GM18511 (cell line): ENCODE measurements around the gene ITPK1.

ENCODE experiments used
- ATAC-seq: cut with Tn5 transposase; IDR thresholded peaks from one replicate; pipeline ENCODE4 v1.9.1; 2021; ENCODE audit warnings: mild to moderate bottlenecking, moderate library complexity; ENCODE audit not compliant: unreplicated experiment

ITPK1 gene

DNA sequence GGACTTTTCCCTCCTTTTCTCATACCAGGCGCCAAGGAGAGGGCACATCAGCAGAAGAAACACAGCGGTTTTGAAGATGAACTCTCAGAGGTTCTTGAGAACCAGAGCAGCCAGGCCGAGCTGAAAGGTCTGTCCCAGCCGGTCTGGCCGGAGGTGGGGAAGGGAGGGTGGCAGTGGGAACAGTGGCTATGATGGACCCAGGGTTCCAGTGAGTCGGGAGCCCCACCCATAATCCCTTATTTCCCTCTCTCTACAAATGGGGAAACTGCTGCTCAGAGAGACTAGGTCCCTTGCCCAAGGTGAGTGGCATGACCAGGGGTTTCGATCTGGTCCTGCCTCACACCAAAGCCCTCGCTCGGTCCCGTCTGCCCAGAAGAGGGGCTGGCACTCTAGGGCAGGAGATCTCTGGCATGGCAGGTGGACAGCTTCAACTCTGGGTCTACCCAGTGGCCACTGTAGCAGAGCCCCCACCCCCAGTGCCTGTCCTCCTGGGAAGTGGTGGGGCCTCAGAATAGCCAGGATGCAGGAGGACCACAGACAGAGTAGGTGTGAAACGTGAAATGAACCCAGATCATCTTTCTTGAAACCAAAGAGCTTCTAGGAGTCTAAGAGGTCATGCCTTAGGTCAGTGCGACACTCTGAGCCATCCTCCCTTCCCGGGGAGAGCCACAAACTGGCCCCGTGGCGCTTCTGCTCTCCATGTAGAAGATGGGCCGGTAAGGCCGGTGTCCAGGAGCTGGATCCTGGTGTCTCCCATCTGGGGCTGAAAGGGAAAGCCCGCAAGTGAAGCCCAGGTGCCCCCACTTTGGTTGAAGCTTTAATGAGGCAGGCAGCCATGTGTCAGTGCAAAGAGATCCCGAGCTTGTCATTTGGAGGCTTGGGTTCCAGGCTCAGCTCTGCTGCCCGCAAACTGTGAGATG, 185.8 kb downstream of the ITPK1 start:
- ATAC-seq = no peak

- no peak for ATAC-seq
Observed at GRCh38 chr14:92928961-92929688, 186.6 kb downstream of the ITPK1 start.

DNA sequence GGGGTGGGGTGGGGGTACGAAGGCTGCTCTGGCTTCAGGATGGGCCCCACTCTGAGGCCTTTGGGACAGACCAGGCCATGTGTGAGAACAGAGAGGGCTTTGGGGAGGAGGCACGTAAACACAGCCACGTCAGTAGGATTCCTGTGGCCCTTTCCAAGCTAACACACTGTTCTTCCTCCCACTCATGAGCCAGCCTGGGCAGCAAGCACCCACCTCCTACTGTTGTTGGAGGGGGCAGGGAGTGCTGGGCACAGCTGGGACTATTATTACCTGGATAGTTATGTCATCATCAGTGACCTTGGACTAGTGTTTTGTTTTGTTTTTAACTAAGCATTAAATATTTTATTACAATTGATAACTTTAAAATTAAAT, 187.5 kb downstream of the ITPK1 start:
- ATAC-seq = no peak

GRCh38 chr14:92927349-92928257, 188.1 kb downstream of the ITPK1 start:
- no peak for ATAC-seq

DNA sequence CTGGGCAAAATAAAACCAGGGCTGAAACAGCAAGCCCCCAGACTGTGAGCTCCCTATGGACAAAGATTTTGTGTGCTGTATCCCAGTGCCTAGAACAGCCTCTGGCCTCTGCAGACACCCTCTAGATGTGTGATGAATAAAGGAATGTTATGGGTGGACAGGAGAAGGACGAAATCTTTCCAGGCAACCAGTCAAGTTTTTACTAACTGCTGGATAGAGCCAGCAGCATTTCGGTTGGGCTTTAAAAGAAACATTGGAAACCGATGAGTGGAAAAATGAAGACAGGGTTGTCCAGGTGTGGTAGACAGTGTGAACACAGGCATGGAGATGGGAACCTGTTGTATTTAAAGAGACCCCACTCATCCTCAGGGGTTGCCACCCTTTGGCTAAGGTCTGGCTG, 188.8 kb downstream of the ITPK1 start:
- ATAC-seq = no peak

- ATAC-seq = no peak
Observed at GRCh38 chr14:92926180-92926845, 189.4 kb downstream of the ITPK1 start.

- no peak for ATAC-seq
Observed at GRCh38 chr14:92925446-92925845, 190.3 kb downstream of the ITPK1 start.

DNA sequence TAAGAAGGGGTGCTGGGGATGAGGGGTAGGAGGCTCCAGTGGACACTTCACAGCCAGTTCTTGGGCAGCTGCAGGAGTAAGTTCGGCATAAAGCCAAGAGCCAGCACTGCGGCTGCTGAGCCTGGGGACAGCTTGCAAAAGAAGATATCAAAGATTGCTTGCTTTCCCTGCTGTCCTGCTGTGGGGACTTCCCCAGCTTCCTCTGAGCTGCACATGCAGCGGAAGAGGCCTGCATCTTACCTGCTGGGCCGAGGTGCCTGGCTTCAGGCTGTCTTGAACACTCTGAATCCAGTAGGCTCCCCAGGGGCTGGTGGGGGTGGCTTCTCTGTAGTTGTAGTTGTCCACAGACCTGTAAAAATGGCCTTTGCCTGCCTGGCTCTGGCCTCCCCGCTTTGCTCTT, 191.5 kb downstream of the ITPK1 start:
- no peak for ATAC-seq

DNA sequence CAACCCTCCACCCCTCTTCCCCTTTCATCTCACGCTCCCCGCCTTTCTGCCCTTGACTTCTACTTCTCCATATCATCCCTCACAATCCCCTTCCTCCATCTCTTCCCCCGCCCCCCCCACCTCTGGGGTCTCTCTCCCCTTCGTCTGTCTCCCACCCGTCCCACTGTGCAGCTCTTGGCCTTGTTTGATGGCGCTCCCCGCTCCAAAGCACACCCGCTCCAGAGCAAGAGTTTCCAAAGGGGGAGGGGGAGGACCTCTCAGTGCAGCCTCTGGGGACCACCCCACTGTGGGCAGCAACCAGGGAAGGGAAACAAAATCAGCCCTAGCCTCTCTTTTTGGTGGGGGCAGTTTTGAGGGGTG, 192.0 kb downstream of the ITPK1 start:
- ATAC-seq = no peak

DNA sequence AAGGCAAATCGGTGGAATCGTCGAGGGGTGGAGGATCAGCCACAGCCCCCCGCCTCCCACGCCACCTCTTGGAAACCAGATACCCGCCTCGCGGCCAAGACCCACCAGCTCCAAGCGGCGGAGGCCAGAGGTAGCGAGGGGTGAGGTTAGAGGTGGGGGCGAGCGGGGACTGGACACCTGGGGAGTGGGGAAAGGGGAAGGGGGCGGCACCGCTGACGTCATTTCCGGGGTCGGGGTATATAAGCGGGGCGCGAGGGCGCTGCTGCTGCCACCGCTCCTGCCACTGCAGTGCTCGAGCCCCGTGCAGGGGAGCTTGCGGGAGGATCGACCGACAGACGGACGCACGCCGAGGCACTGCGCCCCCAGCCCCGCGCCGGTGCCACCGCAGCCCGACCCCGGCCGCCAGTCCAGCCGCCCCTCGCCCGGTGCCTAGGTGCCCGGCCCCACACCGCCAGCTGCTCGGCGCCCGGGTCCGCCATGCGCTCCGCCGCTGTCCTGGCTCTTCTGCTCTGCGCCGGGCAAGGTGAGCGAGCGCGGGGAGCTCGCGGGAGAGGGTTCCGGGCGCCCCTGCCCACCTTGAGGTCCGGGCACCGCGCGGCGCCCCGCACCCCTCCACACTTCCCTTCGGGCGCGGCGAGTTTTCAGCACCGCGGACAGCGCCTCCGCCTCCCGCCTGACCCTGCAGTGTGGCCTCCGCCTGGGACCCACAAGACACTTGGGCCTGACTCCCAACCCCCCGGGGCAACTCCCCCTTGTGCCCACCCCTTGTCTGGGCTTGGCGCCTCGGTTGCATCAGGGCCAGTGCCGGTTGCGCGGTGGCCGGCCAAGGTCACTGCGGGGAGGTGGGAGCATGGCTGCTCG, 192.6 kb downstream of the ITPK1 start, which contains the start of gene CHGA:
TSS of gene CHGA (plus strand) at position 268 of the 861 bp plus-strand sequence. CDS start at position 478, 210 bp downstream.
- ATAC-seq = no peak

GRCh38 chr14:92922155-92922735, 193.5 kb downstream of the ITPK1 start:
- ATAC-seq = no peak

GRCh38 chr14:92920001-92920400, 195.7 kb downstream of the ITPK1 start:
- ATAC-seq = no peak

DNA sequence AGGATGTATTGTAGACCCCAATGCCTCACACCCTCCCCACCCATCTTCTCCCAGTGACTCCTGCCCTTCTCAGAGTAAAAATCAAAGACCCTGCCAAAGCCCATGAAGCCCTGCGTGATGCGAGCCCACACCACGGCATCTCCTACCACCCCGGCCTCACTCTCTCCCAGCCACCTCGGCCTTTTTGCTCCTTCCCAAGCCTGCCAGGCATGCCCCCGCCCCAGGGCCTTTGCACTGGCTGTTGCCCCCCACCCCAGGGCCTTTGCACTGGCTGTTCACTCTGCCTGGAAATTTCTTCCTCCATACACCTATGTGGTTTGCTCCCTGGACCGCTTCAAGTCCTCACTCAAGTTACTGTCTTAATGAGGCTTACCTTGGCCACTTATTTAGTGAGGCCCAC, 197.8 kb downstream of the ITPK1 start:
- no peak for ATAC-seq

- ATAC-seq = no peak
Observed at GRCh38 chr14:92917041-92917940, 198.4 kb downstream of the ITPK1 start.

GRCh38 chr14:92916201-92916600, 199.5 kb downstream of the ITPK1 start:
- ATAC-seq = no peak

- ATAC-seq = no peak
Observed at GRCh38 chr14:92914087-92914656, 201.6 kb downstream of the ITPK1 start.

GRCh38 chr14:92907316-92907911, 208.3 kb downstream of the ITPK1 start:
- no peak for ATAC-seq
